Activated B cell treated with CpG ODN at 0.5 μM for 24 hours (primary cell): Measurements from ENCODE around the gene EPO. TPM values are rescaled to one million over a fixed set of nuclear protein-coding genes. Genes with fewer than 3 reads are reported as not detected.
A peak's percentile ranks its signal among the peaks of the same experiment; 100 is the strongest.

Experiments used
- ATAC-seq: fragments of 200-7000 bp; cut with Tn5 transposase; one replicate; pipeline ENCODE4 v1.10.0; 2021; ENCODE audit warnings: low read depth, mild to moderate bottlenecking, moderate library complexity
- CTCF ChIA-PET: fragments of 350-600 bp; sonication (Branson Sonifier 250); formaldehyde crosslinking; loops from one replicate; lab custom pipeline; 2021; ENCODE audit warnings: antibody characterized with exemption; lab: Charles Lee
- POLR2A ChIA-PET: fragments of 350-600 bp; sonication (Branson Sonifier 250); formaldehyde crosslinking; loops from one replicate; lab custom pipeline; 2021; ENCODE audit warnings: antibody characterized with exemption; lab: Charles Lee
- DNase-seq: peaks from one replicate; pipeline ENCODE4 v3.0.0; 2022
- H3K27ac Mint-ChIP-seq: one replicate; pipeline ENCODE4 v1.8.0; 2020; ENCODE audit warnings: mixed read lengths
- H3K27me3 Mint-ChIP-seq: one replicate; pipeline ENCODE4 v1.8.0; 2021; ENCODE audit warnings: mixed read lengths
- H3K36me3 Mint-ChIP-seq: one replicate; pipeline ENCODE4 v1.8.0; 2021; ENCODE audit warnings: low read depth, mixed read lengths
- H3K4me1 Mint-ChIP-seq: one replicate; pipeline ENCODE4 v1.8.0; 2021; ENCODE audit warnings: mixed read lengths
- H3K4me3 Mint-ChIP-seq: one replicate; pipeline ENCODE4 v1.8.0; 2020; ENCODE audit warnings: mild to moderate bottlenecking, mixed read lengths
- H3K9me3 Mint-ChIP-seq: one replicate; pipeline ENCODE4 v1.8.0; 2020; ENCODE audit warnings: mixed read lengths
- CTCF ChIP-seq: fragments of 200-600 bp; IDR thresholded peaks from one replicate; pipeline ENCODE4 v1.8.0; 2022; ENCODE audit warnings: antibody characterized with exemption, mild to moderate bottlenecking
- intact Hi-C: fragments of 100-400 bp; cut with micrococcal nuclease; formaldehyde crosslinking; loops from one replicate; pipeline ENCODE4 v1.15.1; 2024
- total RNA-seq: library from RNA; stranded (reverse); gene quantifications from 2 replicates; pipeline ENCODE4 v1.2.3, GENCODE V29; 2022

The EPO gene
- total RNA-seq, 1 donor from 2014 or later, result not detected

DNA sequence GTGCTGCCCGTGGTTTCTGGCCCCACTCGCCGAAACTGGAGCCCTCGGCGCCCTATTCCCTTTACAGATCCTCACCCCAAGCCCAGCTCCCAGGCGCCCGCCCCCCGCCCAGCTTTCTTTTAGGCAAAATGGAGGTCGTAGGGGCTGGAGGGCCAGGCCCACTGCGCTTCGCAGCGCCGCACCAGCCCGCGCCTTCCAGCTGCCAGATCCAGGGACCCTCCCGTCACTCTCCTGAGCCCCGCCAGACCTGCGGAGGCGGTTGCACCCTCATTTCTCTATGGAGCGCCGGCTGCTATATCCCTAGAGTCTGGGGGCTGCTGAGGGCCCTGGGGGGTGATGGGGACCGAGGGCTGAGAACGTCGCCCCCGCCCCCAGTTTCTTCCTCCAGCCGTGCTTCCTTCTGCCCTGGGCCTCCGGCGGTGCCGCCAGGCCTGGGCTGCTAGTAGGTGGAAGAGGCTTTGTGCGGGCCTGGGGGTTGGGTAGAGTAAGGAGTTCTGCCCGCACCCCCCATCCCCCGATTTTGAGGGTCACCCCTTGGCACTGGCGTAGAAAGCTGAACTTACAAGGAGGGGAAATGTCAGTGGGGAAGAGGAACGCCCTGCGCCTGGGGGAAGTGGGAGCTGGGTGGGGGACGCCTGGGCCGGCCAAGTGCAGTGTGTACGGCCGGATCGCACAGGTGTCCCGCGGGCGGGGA, 45.7 kb upstream of the EPO start:
- peak; percentile 56 for DNase-seq
- H3K27me3 Mint-ChIP-seq, result no peaks in the 10 kb centered on the region
- peaks cover 11% of the 10 kb centered on the region for H3K4me1 Mint-ChIP-seq
- peak overlapping the region; percentile 97 for H3K4me3 Mint-ChIP-seq
- no peaks in the 10 kb centered on the region for H3K9me3 Mint-ChIP-seq
- intact Hi-C loops, result loop anchor here (10.0 kb wide), 1 partner anchor 590 kb away; the partner anchor contains the start of genes COPS6 and ZNF3
- H3K36me3 Mint-ChIP-seq, result peaks cover 32% of the 10 kb centered on the region
- ATAC-seq, result no peak
- ChIA-PET CTCF (interaction anchor here (1.1 to 2.0 kb wide), 3 partner anchors 31 to 110 kb away, joined by 3 to 8 read pairs (median 3); partner anchors contain the start of gene POP7), POLR2A (interaction anchor here (0.6 to 6.3 kb wide), 13 partner anchors 8 to 275 kb away, joined by 3 to 60 read pairs (median 4); partner anchors contain the start of genes FBXO24, GIGYF1, LRCH4 and MOSPD3)
- peak overlapping the region; percentile 95 for H3K27ac Mint-ChIP-seq
- TF ChIP-seq CTCF, result no peak

DNA sequence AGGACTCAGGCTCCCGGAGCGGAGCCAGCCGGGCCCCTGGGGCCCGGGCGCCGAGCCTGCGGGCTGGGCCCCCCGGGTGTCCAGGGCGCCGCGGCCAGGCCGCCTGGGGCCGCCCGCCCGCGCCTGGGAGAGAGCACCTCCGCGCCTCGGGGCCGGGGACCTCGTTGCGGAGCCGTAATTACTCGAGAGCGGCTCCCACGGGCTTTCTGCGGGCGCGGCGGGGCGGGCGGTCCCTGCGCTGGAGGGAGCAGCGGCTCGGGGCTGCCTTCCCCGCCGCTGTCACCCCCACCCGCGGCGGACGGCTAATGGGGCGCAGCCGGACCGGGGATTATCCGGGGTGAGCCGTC, 45.2 kb upstream of the EPO start:
- intact Hi-C loops, result loop anchor here (10.0 kb wide), 1 partner anchor 590 kb away; the partner anchor contains the start of genes COPS6 and ZNF3
- DNase-seq, result peak; percentile 54

GRCh38 chr7:100675581-100676350, 44.5 kb upstream of the EPO start:
- Mint-ChIP-seq H3K4me1 (peaks cover 11% of the 10 kb centered on the region), H3K9me3 (no peaks in the 10 kb centered on the region), H3K27ac (peak overlapping the region; percentile 88), H3K4me3 (peak overlapping the region; percentile 87), H3K27me3 (no peaks in the 10 kb centered on the region), H3K36me3 (peaks cover 41% of the 10 kb centered on the region)
- intact Hi-C loops, result loop anchor here (1.0 to 10.0 kb wide), 2 partner anchors 16 to 591 kb away; partner anchors contain the start of genes COPS6 and ZNF3
- peak; percentile 44 for ATAC-seq
- peak; percentile 77 for DNase-seq
- no peak for TF ChIP-seq CTCF
- ChIA-PET CTCF (interaction anchor here (1.5 to 2.0 kb wide), 2 partner anchors 42 to 112 kb away, joined by 3 to 8 read pairs; no protein-coding TSS in a partner anchor), POLR2A (interaction anchor here (0.7 to 6.3 kb wide), 14 partner anchors 17 to 575 kb away, joined by 3 to 60 read pairs (median 4); partner anchors contain the start of genes FBXO24, GIGYF1, LRCH4 and MCM7)

More for the DNA sequence above, 45.2 kb upstream of the EPO start:
- H3K27me3 Mint-ChIP-seq, result no peaks in the 10 kb centered on the region
- H3K4me3 Mint-ChIP-seq, result peak overlapping the region; percentile 97
- CTCF ChIA-PET, result interaction anchor here (1.5 to 2.0 kb wide), 2 partner anchors 41 to 111 kb away, joined by 3 to 8 read pairs; no protein-coding TSS in a partner anchor
- no peak for TF ChIP-seq CTCF
- peaks cover 36% of the 10 kb centered on the region for H3K36me3 Mint-ChIP-seq
- POLR2A ChIA-PET, result interaction anchor here (0.6 to 6.3 kb wide), 13 partner anchors 8 to 496 kb away, joined by 3 to 60 read pairs (median 4); partner anchors contain the start of genes FBXO24, GIGYF1, LRCH4 and MOSPD3
- H3K4me1 Mint-ChIP-seq, result peaks cover 11% of the 10 kb centered on the region
- ATAC-seq, result no peak
- peak overlapping the region; percentile 95 for H3K27ac Mint-ChIP-seq
- H3K9me3 Mint-ChIP-seq, result no peaks in the 10 kb centered on the region

DNA sequence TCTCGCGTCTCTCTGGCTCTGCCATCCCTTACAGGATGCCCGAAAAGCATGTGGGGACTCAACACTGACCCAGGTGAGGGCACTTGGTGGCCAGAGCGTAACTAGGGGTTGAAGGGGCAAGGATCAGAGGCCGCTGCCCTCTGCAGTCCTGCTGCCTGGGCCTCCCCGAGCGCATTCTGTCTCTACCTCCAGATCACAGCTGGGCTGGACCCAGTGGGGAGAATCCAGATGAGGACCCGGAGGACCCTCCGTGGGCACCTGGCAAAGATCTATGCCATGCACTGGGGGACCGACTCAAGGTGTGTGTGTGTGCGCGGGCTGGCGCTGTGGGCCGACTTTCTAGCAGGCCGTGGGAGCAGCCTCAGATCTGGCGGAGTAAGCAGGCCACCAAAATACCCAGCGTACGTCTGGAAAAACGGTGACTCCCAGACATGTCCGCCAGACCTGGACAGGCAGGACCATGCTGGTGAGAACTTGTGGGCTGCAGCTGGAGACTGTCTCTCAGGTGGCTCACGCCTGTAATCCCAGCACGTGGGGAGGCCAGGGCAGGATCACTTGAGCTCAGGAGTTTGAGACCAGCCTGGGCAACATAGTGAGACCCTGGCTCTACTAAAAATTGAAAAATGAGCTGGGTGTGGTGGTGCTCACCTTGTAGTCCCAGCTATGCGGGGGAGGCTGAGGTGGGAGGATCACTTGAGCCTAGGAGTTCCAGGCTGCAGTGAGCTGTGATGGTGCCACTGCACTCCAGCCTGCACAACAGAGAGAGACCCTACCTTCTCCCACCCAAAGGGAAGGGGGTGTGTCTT, 43.6 kb upstream of the EPO start:
- no peak for ATAC-seq
- no peak for TF ChIP-seq CTCF
- intact Hi-C loops, result loop anchor here (1.0 to 10.0 kb wide), 2 partner anchors 15 to 592 kb away; partner anchors contain the start of genes COPS6 and ZNF3
- Mint-ChIP-seq H3K27me3 (no peaks in the 10 kb centered on the region), H3K4me1 (peaks cover 11% of the 10 kb centered on the region), H3K4me3 (peak overlapping the region; percentile 68), H3K27ac (peak overlapping the region; percentile 80), H3K9me3 (no peaks in the 10 kb centered on the region), H3K36me3 (peaks cover 47% of the 10 kb centered on the region)
- DNase-seq, result no peak
- POLR2A ChIA-PET, result interaction anchor here (0.6 to 6.3 kb wide), 9 partner anchors 16 to 576 kb away, joined by 3 to 60 read pairs (median 4); partner anchors contain the start of genes FBXO24, GIGYF1, LRCH4 and MCM7
- CTCF ChIA-PET, result interaction anchor here (1.4 to 2.0 kb wide), 3 partner anchors 15 to 72 kb away, joined by 4 to 8 read pairs (median 7); no protein-coding TSS in a partner anchor
